ENCODE data around the gene TTLL13. TPM values are rescaled to one million over a fixed set of nuclear protein-coding genes. Genes with fewer than 3 reads are reported as not detected.
"Not testable (repeated sequence)": the region's sequence is repeated elsewhere in the genome, so short reads cannot be mapped to it uniquely, and the experiment has no call there.

The TTLL13 gene
- total RNA-seq, 2 donors from 2014 or later = 0.35 to 1.2 TPM

DNA sequence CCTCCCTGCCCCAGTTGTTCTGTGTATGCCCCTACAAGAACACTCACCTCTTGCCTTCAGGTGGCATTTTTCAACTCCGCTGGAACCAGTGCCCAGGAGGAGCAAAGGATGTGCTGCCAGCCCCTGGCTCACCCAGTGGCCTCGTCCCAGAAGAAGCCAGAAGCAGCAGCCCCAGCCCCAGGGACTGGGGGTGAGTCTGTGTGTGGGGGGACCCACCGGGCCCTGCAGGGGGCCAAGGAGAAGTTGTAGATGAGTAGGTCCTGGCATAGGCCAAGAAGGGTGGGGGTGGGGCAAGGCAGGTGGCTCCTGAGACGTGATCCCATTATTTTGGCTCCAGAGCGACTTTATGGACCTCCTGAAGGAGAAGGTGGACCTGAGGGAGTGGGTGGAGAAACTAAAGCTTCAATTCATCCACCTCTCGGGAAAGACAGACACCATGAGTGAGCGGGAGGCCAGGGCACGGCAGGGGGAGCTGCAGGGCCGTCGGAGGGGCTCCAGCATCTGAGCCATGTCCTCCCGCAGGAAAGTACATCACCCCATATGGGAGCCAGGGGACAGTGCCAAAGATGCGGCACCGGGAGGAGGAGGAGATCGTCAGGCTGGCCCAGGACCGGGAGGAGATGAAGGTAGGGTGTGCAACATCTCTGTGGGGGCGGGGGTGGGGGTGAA, 45.4 kb downstream of the TTLL13 start:
- DNase-seq = no peak
- TF ChIP-seq, protein P1, sequence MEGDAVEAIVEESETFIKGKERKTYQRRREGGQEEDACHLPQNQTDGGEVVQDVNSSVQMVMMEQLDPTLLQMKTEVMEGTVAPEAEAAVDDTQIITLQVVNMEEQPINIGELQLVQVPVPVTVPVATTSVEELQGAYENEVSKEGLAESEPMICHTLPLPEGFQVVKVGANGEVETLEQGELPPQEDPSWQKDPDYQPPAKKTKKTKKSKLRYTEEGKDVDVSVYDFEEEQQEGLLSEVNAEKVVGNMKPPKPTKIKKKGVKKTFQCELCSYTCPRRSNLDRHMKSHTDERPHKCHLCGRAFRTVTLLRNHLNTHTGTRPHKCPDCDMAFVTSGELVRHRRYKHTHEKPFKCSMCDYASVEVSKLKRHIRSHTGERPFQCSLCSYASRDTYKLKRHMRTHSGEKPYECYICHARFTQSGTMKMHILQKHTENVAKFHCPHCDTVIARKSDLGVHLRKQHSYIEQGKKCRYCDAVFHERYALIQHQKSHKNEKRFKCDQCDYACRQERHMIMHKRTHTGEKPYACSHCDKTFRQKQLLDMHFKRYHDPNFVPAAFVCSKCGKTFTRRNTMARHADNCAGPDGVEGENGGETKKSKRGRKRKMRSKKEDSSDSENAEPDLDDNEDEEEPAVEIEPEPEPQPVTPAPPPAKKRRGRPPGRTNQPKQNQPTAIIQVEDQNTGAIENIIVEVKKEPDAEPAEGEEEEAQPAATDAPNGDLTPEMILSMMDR (IDR thresholded peaks at IDR 0.05) = no peak
- no peak overlapping the region for H3K27ac ChIP-seq
- H3K9me3 ChIP-seq = no peaks in the 10 kb centered on the region
- no peaks in the 10 kb centered on the region for H3K27me3 ChIP-seq
- H3K4me3 ChIP-seq = no peak overlapping the region
- no peak overlapping the region for H3K9ac ChIP-seq (ENCODE audit: low read depth in 2 of 2, low read length in 2 of 2)
- no peaks in the 10 kb centered on the region for H3K36me3 ChIP-seq
- intact Hi-C loops (cut with DNase I) = no loop called here
- no peaks in the 10 kb centered on the region for H3K4me1 ChIP-seq

DNA sequence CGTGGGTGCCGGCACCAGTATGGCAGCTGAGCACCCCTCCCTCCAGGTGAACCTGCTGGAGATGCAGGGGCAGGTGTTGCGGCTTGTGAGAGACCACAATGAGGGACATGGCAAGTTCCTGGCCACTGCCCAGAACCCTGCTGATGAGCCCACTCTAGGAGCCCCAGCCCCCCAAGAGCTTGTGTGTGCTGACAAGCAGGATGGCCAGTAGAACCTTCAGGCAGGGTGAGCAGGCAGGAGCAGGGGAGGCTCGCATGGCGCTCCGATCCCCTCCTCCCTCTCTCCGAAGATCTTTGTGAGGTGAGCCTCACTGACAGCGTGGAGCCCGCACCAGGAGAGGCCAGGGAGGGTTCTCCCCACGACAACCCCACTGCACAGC, 45.9 kb downstream of the TTLL13 start:
- intact Hi-C loops (cut with DNase I) = no loop called here
- DNase-seq = no peak
- H3K9me3 ChIP-seq = no peaks in the 10 kb centered on the region
- H3K9ac ChIP-seq (ENCODE audit: low read depth in 2 of 2, low read length in 2 of 2) = no peak overlapping the region
- no peak overlapping the region for H3K27ac ChIP-seq
- H3K27me3 ChIP-seq = no peaks in the 10 kb centered on the region
- H3K36me3 ChIP-seq = no peaks in the 10 kb centered on the region
- H3K4me1 ChIP-seq = no peaks in the 10 kb centered on the region
- H3K4me3 ChIP-seq = no peak overlapping the region
- TF ChIP-seq, protein P1 (IDR thresholded peaks at IDR 0.05) = no peak

DNA sequence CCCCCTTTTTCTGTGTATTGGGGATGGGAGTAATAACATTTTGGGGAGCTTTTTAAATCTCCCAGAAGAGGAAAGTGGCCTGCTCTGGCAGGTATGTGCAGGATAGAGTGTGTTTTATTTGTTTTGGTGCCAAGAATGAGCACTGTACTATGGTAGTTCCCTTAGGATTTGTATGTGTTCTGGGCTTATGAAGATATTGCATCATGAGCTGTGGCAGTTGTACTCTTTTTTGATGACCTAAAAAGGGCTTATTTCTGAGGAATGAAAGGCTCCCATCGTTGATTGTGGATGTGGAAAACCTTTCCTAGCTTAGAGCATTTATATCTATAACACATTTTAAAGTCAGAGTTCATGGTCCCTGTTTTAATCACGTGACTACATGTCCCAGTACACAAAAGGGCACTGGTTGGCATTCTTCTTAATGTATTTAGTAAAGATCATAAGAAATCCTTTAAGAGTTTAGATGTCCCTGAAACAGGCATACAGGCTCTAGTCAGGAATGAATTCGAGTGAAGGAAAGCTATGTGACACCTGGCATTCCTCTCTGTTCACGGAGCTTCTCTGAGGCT, 47.0 kb downstream of the TTLL13 start:
- H3K27ac ChIP-seq; intact Hi-C loops (cut with DNase I); H3K9me3 ChIP-seq; H3K9ac ChIP-seq (ENCODE audit: low read depth in 2 of 2, low read length in 2 of 2); H3K4me1 ChIP-seq; H3K36me3 ChIP-seq; H3K4me3 ChIP-seq; DNase-seq; H3K27me3 ChIP-seq: not testable (repeated sequence)

DNA sequence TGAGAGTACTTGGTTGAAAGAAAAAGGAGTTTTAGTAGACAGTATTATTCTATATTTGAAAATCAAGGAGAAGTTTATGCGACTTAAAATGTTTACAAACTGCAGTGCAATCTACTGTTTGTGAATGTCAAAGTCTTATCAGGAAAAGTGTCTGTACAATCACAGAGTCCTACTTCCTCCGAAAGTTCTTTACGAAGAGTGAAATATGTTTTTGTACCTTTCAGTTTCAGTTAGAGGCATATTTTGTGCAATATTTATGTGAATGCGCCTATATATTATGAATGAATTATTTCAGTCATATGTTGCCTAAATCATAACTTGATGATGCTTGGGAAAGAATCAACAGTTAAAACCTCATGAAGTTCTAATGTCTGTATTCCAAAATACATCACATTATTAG, 47.7 kb downstream of the TTLL13 start:
- intact Hi-C loops (cut with DNase I) = no loop called here
- Histone ChIP-seq H3K9me3 (no peaks in the 10 kb centered on the region), H3K36me3 (no peaks in the 10 kb centered on the region), H3K4me3 (no peak overlapping the region), H3K4me1 (no peaks in the 10 kb centered on the region), H3K9ac (ENCODE audit: low read depth in 2 of 2, low read length in 2 of 2) (no peak overlapping the region), H3K27ac (no peak overlapping the region), H3K27me3 (no peaks in the 10 kb centered on the region)
- no peak for DNase-seq
- TF ChIP-seq, protein P1 (IDR thresholded peaks at IDR 0.05) = no peak

DNA sequence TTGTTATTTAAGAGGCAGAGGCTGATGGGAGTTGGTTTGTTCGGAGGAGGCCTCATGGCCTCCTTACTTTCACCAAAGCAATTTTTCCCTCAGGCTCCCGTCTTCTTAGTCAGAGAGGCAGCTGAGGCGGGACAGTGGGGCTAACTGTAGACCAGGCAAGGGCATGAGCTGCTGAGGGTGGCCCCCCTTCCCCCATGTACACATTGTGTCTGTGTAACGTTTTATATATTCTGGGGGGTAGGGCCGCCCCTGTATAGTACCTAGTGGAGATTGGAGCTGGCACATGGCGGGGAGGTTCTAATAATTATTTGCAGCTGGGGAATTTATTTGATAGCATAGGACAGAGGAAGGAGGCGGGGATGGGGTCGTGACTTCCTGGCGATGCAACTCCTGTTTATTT, 51.2 kb downstream of the TTLL13 start:
- TF ChIP-seq, protein P1 (IDR thresholded peaks at IDR 0.05) = no peak
- Histone ChIP-seq H3K4me3 (no peak overlapping the region), H3K9ac (ENCODE audit: low read depth in 2 of 2, low read length in 2 of 2) (no peak overlapping the region), H3K4me1 (no peaks in the 10 kb centered on the region), H3K9me3 (no peaks in the 10 kb centered on the region), H3K27me3 (no peaks in the 10 kb centered on the region), H3K27ac (no peak overlapping the region), H3K36me3 (no peaks in the 10 kb centered on the region)
- intact Hi-C loops (cut with DNase I) = no loop called here
- no peak for DNase-seq

DNA sequence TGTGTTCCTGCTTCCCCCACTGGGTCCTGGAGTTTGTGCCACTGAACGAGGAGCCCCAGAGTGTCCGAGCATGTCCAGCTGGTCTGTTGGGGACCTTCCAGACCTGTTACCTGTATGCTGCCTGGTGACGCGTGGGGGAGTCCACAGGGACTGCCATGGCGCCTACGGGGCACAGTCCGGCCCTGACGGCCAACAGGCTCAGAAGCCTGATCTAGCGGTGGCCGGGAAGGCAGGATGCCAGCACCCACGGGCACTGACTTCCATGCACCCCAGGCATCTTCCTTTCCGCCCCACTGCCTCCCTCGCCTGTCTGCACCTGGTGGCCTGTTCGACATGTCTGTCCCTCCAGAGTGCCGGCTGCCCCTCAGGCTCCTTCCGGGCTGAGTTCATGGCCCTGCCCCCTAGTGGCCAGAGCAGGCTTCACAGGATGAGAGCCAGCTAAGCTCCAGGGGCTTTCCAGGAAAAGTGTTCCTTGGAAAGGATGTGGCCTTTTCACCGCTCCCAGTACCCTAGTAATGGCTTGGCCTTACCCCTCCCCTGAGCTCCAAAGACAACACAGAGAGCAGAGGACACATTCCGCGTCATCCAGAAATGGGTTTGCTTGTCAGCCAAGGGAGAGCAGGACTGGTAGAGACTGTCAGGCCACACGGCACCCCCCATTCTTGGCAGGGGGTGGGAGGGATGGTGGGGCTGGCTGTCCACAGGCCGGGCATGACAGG, 51.8 kb downstream of the TTLL13 start:
- no peaks in the 10 kb centered on the region for H3K27me3 ChIP-seq

More for the DNA sequence above, 51.8 kb downstream of the TTLL13 start:
- Histone ChIP-seq H3K4me1 (no peaks in the 10 kb centered on the region), H3K36me3 (no peaks in the 10 kb centered on the region), H3K9ac (ENCODE audit: low read depth in 2 of 2, low read length in 2 of 2) (no peak overlapping the region), H3K4me3 (no peak overlapping the region), H3K9me3 (no peaks in the 10 kb centered on the region), H3K27ac (no peak overlapping the region)
- intact Hi-C loops (cut with DNase I) = no loop called here
- TF ChIP-seq, protein P1 (IDR thresholded peaks at IDR 0.05) = peak; percentile 77
- peak; percentile 70 for DNase-seq
